HCT116 (cell line): ENCODE results near the gene PXMP4. TPM values are rescaled to one million over a fixed set of nuclear protein-coding genes. Genes with fewer than 3 reads are reported as not detected.

Source experiments
- ATAC-seq: fragments of 200-7000 bp; cut with Tn5 transposase; 2 replicates; pipeline ENCODE4 v1.9.1; 2020; ENCODE audit warnings: mild to moderate bottlenecking, moderate library complexity
- BruUV-seq: library from RNA; stranded (reverse); fragments of 400-500 nt; replicated peaks from 2 replicates; lab custom pipeline; 2021; lab: Mats Ljungman, UMichigan
- CTCF ChIA-PET: fragments of 300-600 bp; sonication (Branson Sonifier 250); formaldehyde crosslinking; loops from one replicate; lab custom pipeline; 2021; ENCODE audit warnings: antibody characterized with exemption; lab: Charles Lee
- POLR2A ChIA-PET: fragments of 300-600, 350-600 bp; sonication (Branson Sonifier 250); formaldehyde crosslinking; loops from one replicate; lab custom pipeline; 2021; ENCODE audit warnings: antibody characterized with exemption; lab: Charles Lee
- RAD21 ChIA-PET, 2 experiments: fragments of 300-600 bp; sonication (Branson Sonifier 250); formaldehyde crosslinking; loops; one replicate each; lab custom pipeline; 2023; ENCODE audit warnings: low total read pairs in 2 of 2; ENCODE audit not compliant: uncharacterized antibody in 2 of 2, unreplicated experiment in 2 of 2, low non-redundant PET in 1 of 2; lab: Charles Lee
- DNase-seq: peaks from one replicate; pipeline ENCODE4 v3.0.0-alpha.2; 2010; ENCODE audit warnings: low read depth, low spot score
- H2AFZ ChIP-seq: fragments of 200-600 bp; shearing (Covaris generic), sonication (generic); 2 replicates; pipeline ENCODE4 v1.6.1; 2017; ENCODE audit warnings: low read depth, mixed run types, mixed read lengths, antibody characterized with exemption, low read length; ENCODE audit not compliant: poor library complexity, severe bottlenecking
- H3K27ac ChIP-seq: 2 replicates; pipeline ENCODE4 v1.5.1; 2012; ENCODE audit warnings: low read depth, low read length
- H3K27me3 ChIP-seq: fragments of 200-600 bp; sonication (generic); 2 replicates; pipeline ENCODE4 v1.6.1; 2016; ENCODE audit warnings: mixed run types, low read length, mixed read lengths; ENCODE audit not compliant: insufficient read depth
- H3K36me3 ChIP-seq, 2 experiments: fragments of 200-500 bp in 1 of 2; fragments of 200-600 bp in 1 of 2; sonication (Bioruptor generic) in 1 of 2; sonication (generic) in 1 of 2; 2 replicates each; pipeline versions ENCODE4 v1.5.1 to v1.6.1; 2014 to 2016; ENCODE audit warnings: low read length in 2 of 2, inconsistent platforms in 1 of 2, mixed read lengths in 1 of 2, mixed run types in 1 of 2; ENCODE audit not compliant: insufficient read depth in 2 of 2, control insufficient read depth in 1 of 2
- H3K4me1 ChIP-seq, 2 experiments: fragments of 200-600 bp in 1 of 2; sonication (generic) in 1 of 2; 2 replicates each; pipeline versions ENCODE4 v1.5.1 to v1.6.1; 2012 to 2017; ENCODE audit warnings: low read length in 2 of 2, inconsistent platforms in 1 of 2, mild to moderate bottlenecking in 1 of 2, mixed read lengths in 1 of 2, mixed run types in 1 of 2, moderate library complexity in 1 of 2; ENCODE audit not compliant: insufficient read depth in 2 of 2, control insufficient read depth in 1 of 2
- H3K4me2 ChIP-seq: fragments of 200-600 bp; sonication (generic); 2 replicates; pipeline ENCODE4 v1.6.1; 2017; ENCODE audit warnings: mixed run types, low read length, mixed read lengths
- H3K4me3 ChIP-seq, 2 experiments: fragments of 200-600 bp in 1 of 2; sonication (generic) in 1 of 2; replicated peaks in 1 of 2; 2 replicates each; pipeline ENCODE4 v1.5.1; 2011 to 2016; ENCODE audit warnings: low read length in 2 of 2, control low read depth in 1 of 2, low read depth in 1 of 2, mild to moderate bottlenecking in 1 of 2, mixed read lengths in 1 of 2, mixed run types in 1 of 2
- H3K79me2 ChIP-seq: fragments of 200-600 bp; sonication (generic); 2 replicates; pipeline ENCODE4 v1.6.1; 2017; ENCODE audit warnings: mild to moderate bottlenecking, mixed run types, low read length, moderate library complexity, mixed read lengths; ENCODE audit not compliant: insufficient read depth
- H3K9ac ChIP-seq: fragments of 200-600 bp; sonication (generic); 2 replicates; pipeline ENCODE4 v1.6.1; 2016; ENCODE audit warnings: low read length, mixed read lengths
- H3K9me2 ChIP-seq: fragments of 200-600 bp; sonication (generic), shearing (Covaris generic); 2 replicates; pipeline ENCODE4 v1.6.1; 2017; ENCODE audit warnings: mixed run types, mild to moderate bottlenecking, moderate library complexity; ENCODE audit not compliant: insufficient read depth
- H3K9me3 ChIP-seq, 2 experiments: fragments of 200-500 bp in 1 of 2; fragments of 200-600 bp in 1 of 2; sonication (Bioruptor generic) in 1 of 2; sonication (generic) in 1 of 2; 2 replicates each; pipeline ENCODE4 v1.6.1; 2014 to 2017; ENCODE audit warnings: low read length in 2 of 2, mixed read lengths in 2 of 2, inconsistent platforms in 1 of 2, low read depth in 1 of 2, mild to moderate bottlenecking in 1 of 2, mixed run types in 1 of 2, moderate library complexity in 1 of 2; ENCODE audit not compliant: control insufficient read depth in 1 of 2, insufficient read depth in 1 of 2
- H4K20me1 ChIP-seq: fragments of 200-600 bp; sonication (generic), shearing (Covaris generic); 2 replicates; pipeline ENCODE4 v1.6.1; 2017; ENCODE audit warnings: mixed run types, mild to moderate bottlenecking, moderate library complexity; ENCODE audit not compliant: insufficient read depth
- CBX3 ChIP-seq: IDR thresholded peaks from 2 replicates; pipeline ENCODE4 v1.6.1; 2012; ENCODE audit warnings: low read depth
- EGR1 ChIP-seq: IDR thresholded peaks from 2 replicates; pipeline ENCODE4 v1.6.1; 2012; ENCODE audit warnings: low read depth
- ELF1 ChIP-seq: IDR thresholded peaks from 2 replicates; pipeline ENCODE4 v1.6.1; 2012; ENCODE audit warnings: low read depth, borderline replicate concordance
- FOSL1 ChIP-seq: IDR thresholded peaks from 2 replicates; pipeline ENCODE4 v1.6.1; 2012; ENCODE audit warnings: low read depth
- JUND ChIP-seq: IDR thresholded peaks from 2 replicates; pipeline ENCODE4 v1.6.1; 2012
- POLR2A ChIP-seq: IDR thresholded peaks from 2 replicates; pipeline ENCODE4 v1.7.0; 2011; ENCODE audit warnings: borderline replicate concordance; ENCODE audit not compliant: insufficient read depth, insufficient read length; ENCODE audit errors: extremely low read depth
- SIN3A ChIP-seq: IDR thresholded peaks from 2 replicates; pipeline ENCODE4 v1.6.1; 2012; ENCODE audit warnings: low read depth
- SRF ChIP-seq: IDR thresholded peaks from 2 replicates; pipeline ENCODE4 v1.6.1; 2012; ENCODE audit warnings: low read depth
- TCF7L2 ChIP-seq: IDR thresholded peaks from 2 replicates; pipeline ENCODE4 v1.7.0; 2011; ENCODE audit warnings: borderline replicate concordance, inconsistent platforms; ENCODE audit not compliant: insufficient read depth, insufficient read length; ENCODE audit errors: extremely low read depth
- ZBTB33 ChIP-seq: IDR thresholded peaks from 2 replicates; pipeline ENCODE4 v1.6.1; 2011; ENCODE audit warnings: mild to moderate bottlenecking, low read length, moderate library complexity; ENCODE audit not compliant: insufficient replicate concordance; ENCODE audit errors: extremely low read depth
- ZFX ChIP-seq: fragments of 450-650 bp; IDR thresholded peaks from 2 replicates; pipeline ENCODE4 v1.6.1; 2017
- ZNF274 ChIP-seq: fragments of 200-500 bp; sonication (Bioruptor generic); IDR thresholded peaks from 2 replicates; pipeline ENCODE4 v1.6.1; 2014; ENCODE audit warnings: mild to moderate bottlenecking, low read depth, low read length, inconsistent platforms
- intact Hi-C: fragments of 100-400 bp; cut with micrococcal nuclease; formaldehyde crosslinking; loops from 2 replicates; pipeline ENCODE4 v1.10.0; 2022
- total RNA-seq: library from RNA; stranded (reverse); gene quantifications from one replicate; pipeline ENCODE4 v1.2.1, GENCODE V29; 2021; ENCODE audit not compliant: unreplicated experiment
- TF ChIP-seq, protein P1 (sequence below): IDR thresholded peaks from 2 replicates; pipeline ENCODE4 v1.6.1; 2012; ENCODE audit warnings: low read depth
- TF ChIP-seq, protein P2 (sequence below): IDR thresholded peaks from 2 replicates; pipeline ENCODE4 v1.6.1; 2012

Gene PXMP4
- total RNA-seq, 1 experiment from 2014 or later: 9.6 TPM

- no TSS peak for BruUV-seq
- DNase-seq (no peak), ATAC-seq (peak; percentile 70)
- no peaks in the 10 kb centered on the region for H3K27me3 ChIP-seq
- CTCF ChIA-PET: no interaction called here
- no peaks in the 10 kb centered on the region for H4K20me1 ChIP-seq
- no peaks in the 10 kb centered on the region for H3K79me2 ChIP-seq
- no peaks in the 10 kb centered on the region for H3K9me3 ChIP-seq
- H3K9me2 ChIP-seq: no peaks in the 10 kb centered on the region
- H3K4me1 ChIP-seq: peaks cover 4 to 27% of the 10 kb centered on the region in 2 experiments
- peak overlapping the region; percentile 38; the same call in 1 of the 2 replicates for H3K4me2 ChIP-seq
- H3K4me3 ChIP-seq: no peak overlapping the region
- no peak overlapping the region for H2AFZ ChIP-seq
- TF ChIP-seq TCF7L2 (no peak), ZNF274 (no peak), CBX3 (no peak), POLR2A (no peak)
- TF ChIP-seq, all 23 proteins: peak for 0
- Histone ChIP-seq H3K9ac (no peak overlapping the region), H3K36me3 (0 out of 4 replicates have a peak, but pooled peaks cover 0 to 5% of the 10 kb centered on the region in 2 experiments), H3K27ac (no peak overlapping the region)
- ChIA-PET RAD21 (no interaction called here), POLR2A (no interaction called here)
- intact Hi-C loops: loop anchor here (5.0 kb wide), 1 partner anchor 962 kb away; no protein-coding TSS in a partner anchor
These were observed 10.7 kb downstream of the PXMP4 start for GRCh38 chr20:33709398-33709797.

DNA sequence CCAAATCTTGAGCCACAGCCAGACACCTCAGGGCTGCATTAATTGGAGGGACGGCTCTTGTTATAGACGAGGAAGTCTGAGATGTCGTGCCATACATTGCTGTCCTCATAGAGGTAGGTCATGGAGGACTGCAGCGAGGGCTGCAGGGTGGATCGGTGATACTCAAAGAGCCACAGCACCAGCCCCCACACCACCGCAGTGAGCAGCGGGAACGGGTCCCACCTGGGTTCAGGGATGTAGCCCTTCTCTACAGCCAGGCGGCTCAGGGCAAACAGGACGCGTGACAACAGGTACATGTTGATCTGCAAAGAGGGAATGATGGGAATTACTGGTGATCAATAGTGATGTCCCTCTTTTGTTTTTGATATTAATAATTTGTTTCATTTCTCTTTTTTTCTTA lies 12.4 kb downstream of the PXMP4 start:
- no peak overlapping the region for H2AFZ ChIP-seq
- no peak for ATAC-seq
- H3K4me3 ChIP-seq: no peak overlapping the region
- no peaks in the 10 kb centered on the region for H3K27me3 ChIP-seq
- no TSS peak for BruUV-seq
- H3K9me2 ChIP-seq: no peaks in the 10 kb centered on the region
- ChIA-PET RAD21 (no interaction called here), POLR2A (no interaction called here), CTCF (no interaction called here)
- intact Hi-C loops: loop anchor here (5.0 kb wide), 1 partner anchor 960 kb away; no protein-coding TSS in a partner anchor
- H3K36me3 ChIP-seq: 0 out of 4 replicates have a peak, but pooled peaks cover 0 to 5% of the 10 kb centered on the region in 2 experiments
- H3K9me3 ChIP-seq: no peaks in the 10 kb centered on the region
- H3K4me2 ChIP-seq: no peak overlapping the region
- no peak for DNase-seq
- no peaks in the 10 kb centered on the region for H3K79me2 ChIP-seq
- H4K20me1 ChIP-seq: no peaks in the 10 kb centered on the region
- TF ChIP-seq, protein P1, sequence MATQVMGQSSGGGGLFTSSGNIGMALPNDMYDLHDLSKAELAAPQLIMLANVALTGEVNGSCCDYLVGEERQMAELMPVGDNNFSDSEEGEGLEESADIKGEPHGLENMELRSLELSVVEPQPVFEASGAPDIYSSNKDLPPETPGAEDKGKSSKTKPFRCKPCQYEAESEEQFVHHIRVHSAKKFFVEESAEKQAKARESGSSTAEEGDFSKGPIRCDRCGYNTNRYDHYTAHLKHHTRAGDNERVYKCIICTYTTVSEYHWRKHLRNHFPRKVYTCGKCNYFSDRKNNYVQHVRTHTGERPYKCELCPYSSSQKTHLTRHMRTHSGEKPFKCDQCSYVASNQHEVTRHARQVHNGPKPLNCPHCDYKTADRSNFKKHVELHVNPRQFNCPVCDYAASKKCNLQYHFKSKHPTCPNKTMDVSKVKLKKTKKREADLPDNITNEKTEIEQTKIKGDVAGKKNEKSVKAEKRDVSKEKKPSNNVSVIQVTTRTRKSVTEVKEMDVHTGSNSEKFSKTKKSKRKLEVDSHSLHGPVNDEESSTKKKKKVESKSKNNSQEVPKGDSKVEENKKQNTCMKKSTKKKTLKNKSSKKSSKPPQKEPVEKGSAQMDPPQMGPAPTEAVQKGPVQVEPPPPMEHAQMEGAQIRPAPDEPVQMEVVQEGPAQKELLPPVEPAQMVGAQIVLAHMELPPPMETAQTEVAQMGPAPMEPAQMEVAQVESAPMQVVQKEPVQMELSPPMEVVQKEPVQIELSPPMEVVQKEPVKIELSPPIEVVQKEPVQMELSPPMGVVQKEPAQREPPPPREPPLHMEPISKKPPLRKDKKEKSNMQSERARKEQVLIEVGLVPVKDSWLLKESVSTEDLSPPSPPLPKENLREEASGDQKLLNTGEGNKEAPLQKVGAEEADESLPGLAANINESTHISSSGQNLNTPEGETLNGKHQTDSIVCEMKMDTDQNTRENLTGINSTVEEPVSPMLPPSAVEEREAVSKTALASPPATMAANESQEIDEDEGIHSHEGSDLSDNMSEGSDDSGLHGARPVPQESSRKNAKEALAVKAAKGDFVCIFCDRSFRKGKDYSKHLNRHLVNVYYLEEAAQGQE: no peak
- TF ChIP-seq, protein P2, sequence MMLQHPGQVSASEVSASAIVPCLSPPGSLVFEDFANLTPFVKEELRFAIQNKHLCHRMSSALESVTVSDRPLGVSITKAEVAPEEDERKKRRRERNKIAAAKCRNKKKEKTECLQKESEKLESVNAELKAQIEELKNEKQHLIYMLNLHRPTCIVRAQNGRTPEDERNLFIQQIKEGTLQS: no peak
- TF ChIP-seq ZBTB33 (no peak), SIN3A (no peak), JUND (no peak), POLR2A (no peak), FOSL1 (no peak), SRF (no peak), EGR1 (no peak), ELF1 (no peak), ZFX (no peak)
- H3K9ac ChIP-seq: no peak overlapping the region
- peaks cover 4 to 28% of the 10 kb centered on the region in 2 experiments for H3K4me1 ChIP-seq
- no peak overlapping the region for H3K27ac ChIP-seq
